DMS53 (cell line): Measurements from ENCODE around the gene ATP9B.
"Not testable (repeated sequence)": the region's sequence is repeated elsewhere in the genome, so short reads cannot be mapped to it uniquely, and the experiment has no call there.

Experiments
- DNase-seq: peaks from one replicate; lab custom pipeline; 2025; lab: John Stamatoyannopoulos, UW

The ATP9B gene

GRCh38 chr18:79290876-79291275 is 221.7 kb downstream of the ATP9B start:
- no peak for DNase-seq

- DNase-seq: no peak
Measured at GRCh38 chr18:79294235-79294634, 225.0 kb downstream of the ATP9B start.

GRCh38 chr18:79299272-79299671 is 230.1 kb downstream of the ATP9B start:
- no peak for DNase-seq

GRCh38 chr18:79299711-79300110 is 230.5 kb downstream of the ATP9B start:
- DNase-seq: no peak

GRCh38 chr18:79300413-79300812 is 231.2 kb downstream of the ATP9B start:
- DNase-seq: no peak

GRCh38 chr18:79302120-79302519 is 232.9 kb downstream of the ATP9B start:
- DNase-seq: no peak

GRCh38 chr18:79305911-79306310 is 236.7 kb downstream of the ATP9B start:
- no peak for DNase-seq

GRCh38 chr18:79309614-79310358 is 240.6 kb downstream of the ATP9B start:
- DNase-seq: no peak

- no peak for DNase-seq
Measured at GRCh38 chr18:79314838-79315388, 245.7 kb downstream of the ATP9B start.

GRCh38 chr18:79315596-79315995 is 246.4 kb downstream of the ATP9B start:
- peak; percentile 77 for DNase-seq

- no peak for DNase-seq
Measured at GRCh38 chr18:79317703-79318102, 248.5 kb downstream of the ATP9B start.

- no peak for DNase-seq
Measured at GRCh38 chr18:79318142-79318673, 249.0 kb downstream of the ATP9B start.

GRCh38 chr18:79320216-79320850 is 251.1 kb downstream of the ATP9B start:
- DNase-seq: no peak

GRCh38 chr18:79321625-79322405 is 252.6 kb downstream of the ATP9B start:
- DNase-seq: no peak

GRCh38 chr18:79322441-79322840 is 253.2 kb downstream of the ATP9B start:
- DNase-seq: no peak

GRCh38 chr18:79323471-79323870 is 254.3 kb downstream of the ATP9B start:
- DNase-seq: no peak

GRCh38 chr18:79326413-79327198 is 257.4 kb downstream of the ATP9B start:
- no peak for DNase-seq

- DNase-seq: no peak
Measured at GRCh38 chr18:79327199-79327721, 258.1 kb downstream of the ATP9B start.

- not testable (repeated sequence) for DNase-seq
Measured at GRCh38 chr18:79327915-79328314, 258.7 kb downstream of the ATP9B start.

GRCh38 chr18:79328887-79329286 is 259.7 kb downstream of the ATP9B start:
- DNase-seq: no peak

- no peak for DNase-seq
Measured at GRCh38 chr18:79329786-79330185, 260.6 kb downstream of the ATP9B start.
